IMR-90 (cell line): ENCODE results near the gene DLG5.

ENCODE experiments used
- CEBPB ChIP-seq: IDR thresholded peaks from 2 replicates; pipeline ENCODE4 v1.6.1; 2012; ENCODE audit warnings: low read depth, low read length, improper control_type of control experiment
- CHD1 ChIP-seq: IDR thresholded peaks from 2 replicates; pipeline ENCODE4 v1.6.1; 2012; ENCODE audit warnings: low read depth, low read length, improper control_type of control experiment
- FOS ChIP-seq: fragments of 150-350 bp; IDR thresholded peaks from 2 replicates; pipeline ENCODE4 v1.6.1; 2016; ENCODE audit warnings: low read depth, low read length
- MAFK ChIP-seq: IDR thresholded peaks from 2 replicates; pipeline ENCODE4 v1.6.1; 2012; ENCODE audit warnings: low read depth, low read length, improper control_type of control experiment
- MAZ ChIP-seq: IDR thresholded peaks from 2 replicates; pipeline ENCODE4 v1.6.1; 2012; ENCODE audit warnings: low read depth, mild to moderate bottlenecking, low read length, improper control_type of control experiment, moderate library complexity, borderline replicate concordance
- NFE2L2 ChIP-seq: fragments of 150-350 bp; IDR thresholded peaks from 2 replicates; pipeline ENCODE4 v1.6.1; 2016; ENCODE audit warnings: low read depth, mild to moderate bottlenecking, low read length
- POLR2A ChIP-seq: IDR thresholded peaks from 2 replicates; pipeline ENCODE4 v1.6.1; 2012; ENCODE audit warnings: mild to moderate bottlenecking, low read depth, low read length
- RAD21 ChIP-seq: IDR thresholded peaks from 2 replicates; pipeline ENCODE4 v1.6.1; 2012; ENCODE audit warnings: low read length, improper control_type of control experiment
- RCOR1 ChIP-seq: IDR thresholded peaks from 2 replicates; pipeline ENCODE4 v1.6.1; 2012; ENCODE audit warnings: mild to moderate bottlenecking, low read length, improper control_type of control experiment; ENCODE audit not compliant: insufficient replicate concordance
- SMC3 ChIP-seq: fragments of 150-350 bp; IDR thresholded peaks from 2 replicates; pipeline ENCODE4 v1.6.1; 2016; ENCODE audit warnings: low read depth, mild to moderate bottlenecking, antibody characterized with exemption, low read length, moderate library complexity
- TF ChIP-seq, protein P1 (sequence below): conservative IDR thresholded peaks from 2 replicates; pipeline ENCODE4 v1.5.1; 2012; ENCODE audit warnings: mild to moderate bottlenecking, low read depth, low read length, improper control_type of control experiment
- TF ChIP-seq, protein P2 (sequence below): fragments of 150-350 bp; IDR thresholded peaks from 2 replicates; pipeline ENCODE4 v1.6.1; 2017; ENCODE audit warnings: mild to moderate bottlenecking, antibody characterized with exemption, low read length, low read depth
- TF ChIP-seq, protein P3 (sequence below): fragments of 150-350 bp; IDR thresholded peaks from 2 replicates; pipeline ENCODE4 v1.6.1; 2016; ENCODE audit warnings: low read depth, mild to moderate bottlenecking, low read length, moderate library complexity, borderline replicate concordance

DNA sequence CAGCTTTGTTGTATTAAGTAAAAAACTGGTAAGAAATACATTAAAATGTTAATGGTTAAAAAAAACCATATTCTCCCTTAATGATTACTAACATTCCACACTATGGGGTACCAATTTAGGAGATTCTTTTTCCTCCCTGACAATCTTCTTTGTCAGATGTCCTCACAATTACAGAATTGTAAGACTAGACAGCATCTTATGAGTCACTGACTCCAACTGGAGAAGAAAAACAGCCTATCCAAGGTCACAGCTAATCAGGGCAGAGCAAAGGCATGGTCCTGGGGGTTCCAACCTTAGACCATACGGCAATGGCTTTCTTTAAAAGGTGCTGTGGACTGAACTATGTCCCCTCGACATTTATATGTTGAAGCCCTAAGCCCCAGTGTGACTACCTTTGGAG is 127.6 kb downstream of the DLG5 start:
- TF ChIP-seq POLR2A (no peak), MAZ (no peak), CEBPB (no peak), RCOR1 (no peak), CHD1 (no peak), RAD21 (no peak), FOS (0 out of 2 replicates have a peak, but pooled peaks have one; percentile 10), MAFK (no peak), SMC3 (no peak), NFE2L2 (no peak)
- TF ChIP-seq, protein P1, sequence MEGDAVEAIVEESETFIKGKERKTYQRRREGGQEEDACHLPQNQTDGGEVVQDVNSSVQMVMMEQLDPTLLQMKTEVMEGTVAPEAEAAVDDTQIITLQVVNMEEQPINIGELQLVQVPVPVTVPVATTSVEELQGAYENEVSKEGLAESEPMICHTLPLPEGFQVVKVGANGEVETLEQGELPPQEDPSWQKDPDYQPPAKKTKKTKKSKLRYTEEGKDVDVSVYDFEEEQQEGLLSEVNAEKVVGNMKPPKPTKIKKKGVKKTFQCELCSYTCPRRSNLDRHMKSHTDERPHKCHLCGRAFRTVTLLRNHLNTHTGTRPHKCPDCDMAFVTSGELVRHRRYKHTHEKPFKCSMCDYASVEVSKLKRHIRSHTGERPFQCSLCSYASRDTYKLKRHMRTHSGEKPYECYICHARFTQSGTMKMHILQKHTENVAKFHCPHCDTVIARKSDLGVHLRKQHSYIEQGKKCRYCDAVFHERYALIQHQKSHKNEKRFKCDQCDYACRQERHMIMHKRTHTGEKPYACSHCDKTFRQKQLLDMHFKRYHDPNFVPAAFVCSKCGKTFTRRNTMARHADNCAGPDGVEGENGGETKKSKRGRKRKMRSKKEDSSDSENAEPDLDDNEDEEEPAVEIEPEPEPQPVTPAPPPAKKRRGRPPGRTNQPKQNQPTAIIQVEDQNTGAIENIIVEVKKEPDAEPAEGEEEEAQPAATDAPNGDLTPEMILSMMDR: no peak
- TF ChIP-seq, protein P2, sequence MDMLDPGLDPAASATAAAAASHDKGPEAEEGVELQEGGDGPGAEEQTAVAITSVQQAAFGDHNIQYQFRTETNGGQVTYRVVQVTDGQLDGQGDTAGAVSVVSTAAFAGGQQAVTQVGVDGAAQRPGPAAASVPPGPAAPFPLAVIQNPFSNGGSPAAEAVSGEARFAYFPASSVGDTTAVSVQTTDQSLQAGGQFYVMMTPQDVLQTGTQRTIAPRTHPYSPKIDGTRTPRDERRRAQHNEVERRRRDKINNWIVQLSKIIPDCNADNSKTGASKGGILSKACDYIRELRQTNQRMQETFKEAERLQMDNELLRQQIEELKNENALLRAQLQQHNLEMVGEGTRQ: no peak
- TF ChIP-seq, protein P3, sequence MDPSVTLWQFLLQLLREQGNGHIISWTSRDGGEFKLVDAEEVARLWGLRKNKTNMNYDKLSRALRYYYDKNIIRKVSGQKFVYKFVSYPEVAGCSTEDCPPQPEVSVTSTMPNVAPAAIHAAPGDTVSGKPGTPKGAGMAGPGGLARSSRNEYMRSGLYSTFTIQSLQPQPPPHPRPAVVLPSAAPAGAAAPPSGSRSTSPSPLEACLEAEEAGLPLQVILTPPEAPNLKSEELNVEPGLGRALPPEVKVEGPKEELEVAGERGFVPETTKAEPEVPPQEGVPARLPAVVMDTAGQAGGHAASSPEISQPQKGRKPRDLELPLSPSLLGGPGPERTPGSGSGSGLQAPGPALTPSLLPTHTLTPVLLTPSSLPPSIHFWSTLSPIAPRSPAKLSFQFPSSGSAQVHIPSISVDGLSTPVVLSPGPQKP: no peak
